Fibroblast of upper back skin (primary cell): ENCODE measurements around the gene NUDT8.
"Not testable (repeated sequence)": the region's sequence is repeated elsewhere in the genome, so short reads cannot be mapped to it uniquely, and the experiment has no call there.

Experiments used
- DNase-seq: peaks from one replicate; pipeline ENCODE4 v3.0.0-alpha.2; 2013

Gene NUDT8

GRCh38 chr11:67627441-67627811 lies 2.3 kb downstream of the NUDT8 start:
- DNase-seq, result no peak

GRCh38 chr11:67626970-67627369 lies 2.8 kb downstream of the NUDT8 start:
- DNase-seq, result no peak

GRCh38 chr11:67626131-67626833 lies 3.5 kb downstream of the NUDT8 start:
- DNase-seq, result not testable (repeated sequence)

GRCh38 chr11:67623795-67624194 lies 5.9 kb downstream of the NUDT8 start:
- DNase-seq, result not testable (repeated sequence)

- not testable (repeated sequence) for DNase-seq
These were observed 6.8 kb downstream of the NUDT8 start for GRCh38 chr11:67622905-67623304.

GRCh38 chr11:67621928-67622327 lies 7.8 kb downstream of the NUDT8 start:
- DNase-seq, result not testable (repeated sequence)

- DNase-seq, result not testable (repeated sequence)
These were observed 9.1 kb downstream of the NUDT8 start for GRCh38 chr11:67620621-67621020.

- DNase-seq, result not testable (repeated sequence)
These were observed 9.8 kb downstream of the NUDT8 start for GRCh38 chr11:67619683-67620618.

GRCh38 chr11:67618901-67619659 lies 10.7 kb downstream of the NUDT8 start:
- not testable (repeated sequence) for DNase-seq

GRCh38 chr11:67617243-67617953 lies 12.3 kb downstream of the NUDT8 start:
- no peak for DNase-seq

- DNase-seq, result no peak
These were observed 13.1 kb downstream of the NUDT8 start for GRCh38 chr11:67616431-67617242.

GRCh38 chr11:67615728-67616430 lies 13.9 kb downstream of the NUDT8 start:
- DNase-seq, result no peak

GRCh38 chr11:67614730-67615714 lies 14.7 kb downstream of the NUDT8 start:
- DNase-seq, result no peak

GRCh38 chr11:67613960-67614715 lies 15.6 kb downstream of the NUDT8 start:
- DNase-seq, result peak; percentile 22

GRCh38 chr11:67613313-67613959 lies 16.3 kb downstream of the NUDT8 start:
- no peak for DNase-seq

GRCh38 chr11:67612751-67613150 lies 17.0 kb downstream of the NUDT8 start:
- DNase-seq, result no peak

GRCh38 chr11:67611704-67612587 lies 17.8 kb downstream of the NUDT8 start:
- no peak for DNase-seq
